Measurements from ENCODE around the gene KIF18B.
"Not testable (repeated sequence)": the region's sequence is repeated elsewhere in the genome, so short reads cannot be mapped to it uniquely, and the experiment has no call there.

KIF18B gene

GRCh38 chr17:44948315-44948795 lies 782 bp upstream of the KIF18B start:
- DNase-seq: no peak
- Histone ChIP-seq H3K27me3 (ENCODE audit: insufficient read depth, low read depth, severe bottlenecking) (no peaks in the 10 kb centered on the region), H3K9me3 (ENCODE audit: severe bottlenecking) (no peaks in the 10 kb centered on the region), H3K36me3 (peaks cover 33% of the 10 kb centered on the region), H3K4me3 (ENCODE audit: low read depth, low read length) (peak overlapping the region; percentile 88), H3K27ac (no peak overlapping the region)
- TF ChIP-seq CTCF (IDR thresholded peaks at IDR 0.05; ENCODE audit: low read depth, low read length): no peak

GRCh38 chr17:44945652-44946051 lies 1.9 kb downstream of the KIF18B start:
- not testable (repeated sequence) for H3K9me3 ChIP-seq (ENCODE audit: severe bottlenecking); H3K4me3 ChIP-seq (ENCODE audit: low read depth, low read length); H3K27me3 ChIP-seq (ENCODE audit: insufficient read depth, low read depth, severe bottlenecking); H3K27ac ChIP-seq; DNase-seq
- peaks cover 55% of the 10 kb centered on the region for H3K36me3 ChIP-seq

GRCh38 chr17:44942456-44942855 lies 5.1 kb downstream of the KIF18B start:
- H3K9me3 ChIP-seq (ENCODE audit: severe bottlenecking): no peaks in the 10 kb centered on the region
- H3K4me3 ChIP-seq (ENCODE audit: low read depth, low read length): no peak overlapping the region
- no peak for DNase-seq
- H3K27me3 ChIP-seq (ENCODE audit: insufficient read depth, low read depth, severe bottlenecking): no peaks in the 10 kb centered on the region
- no peak for TF ChIP-seq CTCF (IDR thresholded peaks at IDR 0.05; ENCODE audit: low read depth, low read length)
- peaks cover 85% of the 10 kb centered on the region for H3K36me3 ChIP-seq
- H3K27ac ChIP-seq: no peak overlapping the region

- H3K36me3 ChIP-seq: peaks cover 87% of the 10 kb centered on the region
- no peaks in the 10 kb centered on the region for H3K27me3 ChIP-seq (ENCODE audit: insufficient read depth, low read depth, severe bottlenecking)
- TF ChIP-seq CTCF (IDR thresholded peaks at IDR 0.05; ENCODE audit: low read depth, low read length): no peak
- no peak overlapping the region for H3K4me3 ChIP-seq (ENCODE audit: low read depth, low read length)
- no peak for DNase-seq
- H3K9me3 ChIP-seq (ENCODE audit: severe bottlenecking): no peaks in the 10 kb centered on the region
- no peak overlapping the region for H3K27ac ChIP-seq
Observed at GRCh38 chr17:44941712-44942331, 5.8 kb downstream of the KIF18B start.

- Histone ChIP-seq H3K9me3 (ENCODE audit: severe bottlenecking) (no peaks in the 10 kb centered on the region), H3K4me3 (ENCODE audit: low read depth, low read length) (no peak overlapping the region), H3K27me3 (ENCODE audit: insufficient read depth, low read depth, severe bottlenecking) (no peaks in the 10 kb centered on the region), H3K27ac (no peak overlapping the region), H3K36me3 (peaks cover 88% of the 10 kb centered on the region)
- no peak for TF ChIP-seq CTCF (IDR thresholded peaks at IDR 0.05; ENCODE audit: low read depth, low read length)
- no peak for DNase-seq
Observed at GRCh38 chr17:44940768-44941167, 6.8 kb downstream of the KIF18B start.

- Histone ChIP-seq H3K27ac (no peak overlapping the region), H3K4me3 (ENCODE audit: low read depth, low read length) (no peak overlapping the region), H3K36me3 (peaks cover 90% of the 10 kb centered on the region), H3K9me3 (ENCODE audit: severe bottlenecking) (no peaks in the 10 kb centered on the region), H3K27me3 (ENCODE audit: insufficient read depth, low read depth, severe bottlenecking) (no peaks in the 10 kb centered on the region)
- DNase-seq: no peak
- no peak for TF ChIP-seq CTCF (IDR thresholded peaks at IDR 0.05; ENCODE audit: low read depth, low read length)
Observed at GRCh38 chr17:44940317-44940716, 7.3 kb downstream of the KIF18B start.

All from WERI-Rb-1 (cell line).